ENCODE results near the gene HINT2. TPM values are rescaled to one million over a fixed set of nuclear protein-coding genes. Genes with fewer than 3 reads are reported as not detected.

HINT2 gene
- total RNA-seq, 1 donor, result 13.8 TPM

DNA sequence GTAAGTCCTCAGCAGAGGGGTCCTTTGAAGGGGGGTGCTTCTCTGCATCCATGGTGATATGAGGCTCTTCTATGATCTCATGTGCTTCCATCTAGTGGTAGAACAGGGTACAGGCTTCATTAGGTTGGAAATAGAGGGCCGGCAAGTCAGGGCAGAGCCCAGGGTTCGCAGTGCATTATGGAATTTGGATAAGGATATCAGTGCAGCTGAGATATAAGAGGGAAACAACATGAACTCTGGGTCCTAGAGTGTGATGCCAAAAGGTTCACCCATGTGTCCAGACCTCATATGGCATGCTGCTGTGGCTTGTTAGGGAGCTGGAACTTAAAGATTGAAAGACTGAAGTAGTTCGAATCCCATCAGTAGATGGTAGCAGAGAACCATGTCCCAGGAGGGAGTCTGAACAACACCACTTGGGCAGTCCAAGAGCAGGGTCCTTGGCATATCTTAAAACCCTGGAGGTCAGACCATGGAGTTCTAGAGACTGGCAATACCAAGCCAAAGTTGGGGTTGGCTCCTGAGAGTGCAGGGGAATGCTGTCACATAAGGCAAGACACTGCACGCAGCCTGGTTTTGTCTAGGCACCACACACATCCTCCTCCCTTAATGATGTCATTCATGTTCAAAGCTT is 11.3 kb upstream of the HINT2 start:
- TF ChIP-seq, protein P1, sequence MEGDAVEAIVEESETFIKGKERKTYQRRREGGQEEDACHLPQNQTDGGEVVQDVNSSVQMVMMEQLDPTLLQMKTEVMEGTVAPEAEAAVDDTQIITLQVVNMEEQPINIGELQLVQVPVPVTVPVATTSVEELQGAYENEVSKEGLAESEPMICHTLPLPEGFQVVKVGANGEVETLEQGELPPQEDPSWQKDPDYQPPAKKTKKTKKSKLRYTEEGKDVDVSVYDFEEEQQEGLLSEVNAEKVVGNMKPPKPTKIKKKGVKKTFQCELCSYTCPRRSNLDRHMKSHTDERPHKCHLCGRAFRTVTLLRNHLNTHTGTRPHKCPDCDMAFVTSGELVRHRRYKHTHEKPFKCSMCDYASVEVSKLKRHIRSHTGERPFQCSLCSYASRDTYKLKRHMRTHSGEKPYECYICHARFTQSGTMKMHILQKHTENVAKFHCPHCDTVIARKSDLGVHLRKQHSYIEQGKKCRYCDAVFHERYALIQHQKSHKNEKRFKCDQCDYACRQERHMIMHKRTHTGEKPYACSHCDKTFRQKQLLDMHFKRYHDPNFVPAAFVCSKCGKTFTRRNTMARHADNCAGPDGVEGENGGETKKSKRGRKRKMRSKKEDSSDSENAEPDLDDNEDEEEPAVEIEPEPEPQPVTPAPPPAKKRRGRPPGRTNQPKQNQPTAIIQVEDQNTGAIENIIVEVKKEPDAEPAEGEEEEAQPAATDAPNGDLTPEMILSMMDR (IDR thresholded peaks at IDR 0.05; ENCODE audit: insufficient read depth, low read depth, low read length), result peak; percentile 86
- H3K4me3 ChIP-seq (ENCODE audit: low read depth, low read length), result no peak overlapping the region
- peak; percentile 71 for DNase-seq (ENCODE audit: low read depth)

DNA sequence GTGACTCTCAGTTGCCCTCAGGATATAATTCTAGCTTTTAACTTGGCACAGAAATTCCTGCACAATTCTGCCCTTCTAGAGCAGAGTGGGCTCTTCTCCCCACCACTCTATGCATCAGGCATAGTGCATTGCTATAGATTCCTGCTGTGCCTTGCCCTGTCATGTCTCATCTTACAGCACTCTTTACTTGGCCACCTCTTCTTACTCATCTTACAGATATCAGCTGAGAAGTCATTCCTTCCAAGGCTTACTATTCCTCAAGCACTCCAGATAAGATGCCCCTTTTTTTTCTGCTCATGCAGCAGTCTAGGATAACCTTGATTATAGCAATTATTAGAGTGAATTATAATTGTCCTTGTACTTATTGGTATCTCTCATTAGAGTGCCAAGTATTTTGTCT is 8.1 kb upstream of the HINT2 start:
- H3K4me3 ChIP-seq (ENCODE audit: low read depth, low read length), result no peak overlapping the region
- TF ChIP-seq, protein P1 (IDR thresholded peaks at IDR 0.05; ENCODE audit: insufficient read depth, low read depth, low read length), result no peak
- no peak for DNase-seq (ENCODE audit: low read depth)

DNA sequence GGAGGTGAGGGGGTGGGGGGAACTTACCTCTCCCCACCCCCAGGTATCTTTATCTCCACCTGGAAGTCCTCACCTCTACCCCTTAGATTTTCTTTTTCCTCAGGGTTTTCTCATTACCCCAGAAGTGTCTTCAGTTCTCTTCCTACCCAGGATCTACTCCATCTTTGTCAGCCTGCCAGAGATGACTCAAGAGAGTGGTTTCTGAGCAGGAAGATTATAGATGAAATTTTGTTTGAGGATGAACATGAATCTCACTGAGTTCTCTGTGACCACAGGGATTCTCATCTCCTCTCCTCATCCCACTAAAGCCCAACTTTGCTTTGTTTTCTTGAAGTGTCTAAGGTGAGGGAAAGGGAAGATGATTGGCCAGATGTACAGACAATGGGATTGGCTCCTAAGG is 5.2 kb upstream of the HINT2 start:
- TF ChIP-seq, protein P1 (IDR thresholded peaks at IDR 0.05; ENCODE audit: insufficient read depth, low read depth, low read length), result no peak
- peak; percentile 44 for DNase-seq (ENCODE audit: low read depth)
- H3K4me3 ChIP-seq (ENCODE audit: low read depth, low read length), result no peak overlapping the region

DNA sequence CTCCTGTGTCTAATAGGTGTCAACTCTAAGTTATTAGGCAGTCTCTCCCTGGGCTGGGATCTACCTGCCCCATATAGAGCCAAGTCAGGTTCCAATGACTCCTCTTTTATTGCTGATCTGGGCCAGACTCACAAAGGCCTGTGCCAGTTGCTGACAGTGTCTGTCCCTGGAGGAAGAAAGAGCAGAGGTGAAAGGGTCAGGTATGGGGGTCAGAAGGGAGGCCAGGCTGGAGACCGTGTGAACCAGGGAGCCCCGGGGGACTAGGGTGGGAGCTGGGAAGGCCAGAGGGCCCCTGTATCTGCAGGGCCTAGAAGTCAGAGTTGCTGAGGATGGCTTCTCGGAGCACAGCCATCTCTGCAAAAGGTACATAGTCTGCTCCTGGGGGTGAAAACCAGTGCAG is 3.5 kb upstream of the HINT2 start:
- no peak overlapping the region for H3K4me3 ChIP-seq (ENCODE audit: low read depth, low read length)
- DNase-seq (ENCODE audit: low read depth), result no peak
- TF ChIP-seq, protein P1 (IDR thresholded peaks at IDR 0.05; ENCODE audit: insufficient read depth, low read depth, low read length), result no peak

DNA sequence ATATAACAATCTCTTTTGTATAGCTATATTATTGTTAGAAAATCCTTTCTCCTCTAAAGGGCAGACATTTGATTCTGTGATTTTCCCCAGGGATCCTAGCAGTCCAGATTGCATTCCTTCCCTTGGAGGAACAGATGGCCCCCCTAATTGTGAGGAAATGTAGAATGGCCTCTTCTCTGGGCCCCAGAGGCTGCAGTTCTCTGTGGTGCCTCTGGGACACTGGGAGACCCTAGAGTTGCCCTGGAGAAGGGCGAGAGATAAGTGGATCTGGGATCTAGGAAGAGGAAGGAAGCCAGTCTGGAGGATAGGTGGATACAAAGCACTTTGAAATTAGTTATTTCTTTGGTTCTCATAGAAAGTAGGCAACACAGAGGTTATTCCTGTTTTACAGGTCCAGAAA is 1.9 kb upstream of the HINT2 start:
- DNase-seq (ENCODE audit: low read depth), result no peak
- H3K4me3 ChIP-seq (ENCODE audit: low read depth, low read length), result no peak overlapping the region
- TF ChIP-seq, protein P1 (IDR thresholded peaks at IDR 0.05; ENCODE audit: insufficient read depth, low read depth, low read length), result no peak

DNA sequence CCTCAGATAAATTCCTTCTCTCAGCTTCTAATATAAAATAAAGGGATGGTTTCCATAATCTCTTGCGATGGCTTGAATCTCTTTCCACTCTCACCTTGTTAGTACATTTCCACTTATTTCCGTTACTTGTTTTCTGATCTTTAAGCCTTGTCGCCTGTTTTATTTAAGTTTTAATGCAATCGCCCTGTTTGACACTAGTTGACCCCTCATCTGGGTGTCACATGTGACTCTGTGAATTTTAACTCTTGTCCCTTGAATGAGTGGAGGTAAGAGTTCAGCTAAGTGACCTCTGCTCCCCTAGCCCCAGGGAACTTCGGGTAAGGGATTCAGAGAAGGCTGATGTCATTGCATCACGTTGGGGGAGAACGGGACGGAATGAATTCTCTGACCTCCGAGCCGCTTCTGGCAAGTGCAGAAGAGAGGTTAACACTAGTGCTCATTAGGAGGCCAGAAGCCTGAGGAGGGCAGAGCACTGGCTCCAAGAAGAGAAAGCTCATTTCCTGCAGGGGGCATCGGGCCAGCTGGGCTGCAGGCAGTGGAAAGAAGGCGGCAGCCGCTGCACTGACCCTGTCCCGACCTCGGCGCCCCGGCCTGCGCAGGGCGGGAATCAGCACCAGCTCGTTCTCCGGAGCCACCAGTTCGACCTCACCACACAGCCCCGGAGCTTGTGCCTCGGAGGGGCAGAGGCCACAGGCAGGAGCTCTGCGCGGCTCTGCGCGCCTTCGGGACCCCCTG is 569 bp downstream of the HINT2 start:
- peak overlapping the region; percentile 86 for H3K4me3 ChIP-seq (ENCODE audit: low read depth, low read length)
- DNase-seq (ENCODE audit: low read depth), result peak; percentile 60
- TF ChIP-seq, protein P1 (IDR thresholded peaks at IDR 0.05; ENCODE audit: insufficient read depth, low read depth, low read length), result peak; percentile 40

Data from fibroblast of villous mesenchyme (primary cell).